ENCODE results near the gene TBC1D20.

DNA sequence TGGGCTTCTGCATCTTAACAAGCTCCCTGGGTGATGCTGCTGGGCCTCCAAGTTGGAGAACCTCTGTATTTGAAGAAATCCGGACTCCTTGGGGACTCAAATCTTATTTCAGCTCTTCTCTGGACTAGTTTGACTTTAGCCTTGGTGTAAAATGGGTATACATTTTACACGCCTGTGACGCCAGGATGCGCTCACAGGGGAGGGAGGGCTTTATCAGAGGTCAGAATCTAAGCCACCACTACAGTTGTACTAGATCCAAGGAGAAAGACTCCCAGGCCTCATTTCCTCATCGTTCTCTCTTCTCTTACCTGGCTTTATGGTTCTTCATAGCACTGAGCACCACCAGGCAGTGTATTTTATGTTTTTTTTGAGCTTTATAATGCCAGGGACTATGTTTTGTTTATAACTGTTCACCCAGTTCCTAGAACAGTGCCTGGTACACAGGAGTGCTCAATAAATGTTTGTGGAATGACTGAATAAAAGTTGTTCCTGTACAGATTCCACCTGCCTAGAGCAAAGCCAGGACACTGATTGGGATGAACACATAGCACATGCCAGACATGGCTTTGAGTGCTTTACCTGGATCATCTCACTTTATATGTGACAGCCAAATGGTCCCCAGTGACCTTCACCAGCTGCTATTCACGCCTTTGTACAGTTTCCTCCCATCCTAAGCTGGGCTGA, 59.3 kb downstream of the TBC1D20 start:
- TF ChIP-seq POLR2A (IDR thresholded peaks at IDR 0.05), result no peak
- no peak for TF ChIP-seq POLR2AphosphoS5 (IDR thresholded peaks at IDR 0.05; ENCODE audit: insufficient read depth in 1 of 2, low read depth in 1 of 2)
- TF ChIP-seq, protein P1, sequence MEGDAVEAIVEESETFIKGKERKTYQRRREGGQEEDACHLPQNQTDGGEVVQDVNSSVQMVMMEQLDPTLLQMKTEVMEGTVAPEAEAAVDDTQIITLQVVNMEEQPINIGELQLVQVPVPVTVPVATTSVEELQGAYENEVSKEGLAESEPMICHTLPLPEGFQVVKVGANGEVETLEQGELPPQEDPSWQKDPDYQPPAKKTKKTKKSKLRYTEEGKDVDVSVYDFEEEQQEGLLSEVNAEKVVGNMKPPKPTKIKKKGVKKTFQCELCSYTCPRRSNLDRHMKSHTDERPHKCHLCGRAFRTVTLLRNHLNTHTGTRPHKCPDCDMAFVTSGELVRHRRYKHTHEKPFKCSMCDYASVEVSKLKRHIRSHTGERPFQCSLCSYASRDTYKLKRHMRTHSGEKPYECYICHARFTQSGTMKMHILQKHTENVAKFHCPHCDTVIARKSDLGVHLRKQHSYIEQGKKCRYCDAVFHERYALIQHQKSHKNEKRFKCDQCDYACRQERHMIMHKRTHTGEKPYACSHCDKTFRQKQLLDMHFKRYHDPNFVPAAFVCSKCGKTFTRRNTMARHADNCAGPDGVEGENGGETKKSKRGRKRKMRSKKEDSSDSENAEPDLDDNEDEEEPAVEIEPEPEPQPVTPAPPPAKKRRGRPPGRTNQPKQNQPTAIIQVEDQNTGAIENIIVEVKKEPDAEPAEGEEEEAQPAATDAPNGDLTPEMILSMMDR (IDR thresholded peaks at IDR 0.05), result no peak

All from vagina (tissue), 2 donors.